IMR-90 (cell line): ENCODE results near the gene UQCRC1.

Experiments used
- BHLHE40 ChIP-seq: fragments of 150-350 bp; IDR thresholded peaks from 2 replicates; pipeline ENCODE4 v1.6.1; 2016; ENCODE audit warnings: mild to moderate bottlenecking, low read depth, low read length
- CEBPB ChIP-seq: IDR thresholded peaks from 2 replicates; pipeline ENCODE4 v1.6.1; 2012; ENCODE audit warnings: low read depth, low read length, improper control_type of control experiment
- CTCF ChIP-seq: conservative IDR thresholded peaks from 2 replicates; pipeline ENCODE4 v1.5.1; 2012; ENCODE audit warnings: mild to moderate bottlenecking, low read depth, low read length, improper control_type of control experiment
- ELK1 ChIP-seq: fragments of 150-350 bp; IDR thresholded peaks from 2 replicates; pipeline ENCODE4 v1.6.1; 2016; ENCODE audit warnings: low read depth, mild to moderate bottlenecking, low read length, moderate library complexity, borderline replicate concordance
- FOS ChIP-seq: fragments of 150-350 bp; IDR thresholded peaks from 2 replicates; pipeline ENCODE4 v1.6.1; 2016; ENCODE audit warnings: low read depth, low read length
- MAFK ChIP-seq: IDR thresholded peaks from 2 replicates; pipeline ENCODE4 v1.6.1; 2012; ENCODE audit warnings: low read depth, low read length, improper control_type of control experiment
- MAZ ChIP-seq: IDR thresholded peaks from 2 replicates; pipeline ENCODE4 v1.6.1; 2012; ENCODE audit warnings: low read depth, mild to moderate bottlenecking, low read length, improper control_type of control experiment, moderate library complexity, borderline replicate concordance
- NFE2L2 ChIP-seq: fragments of 150-350 bp; IDR thresholded peaks from 2 replicates; pipeline ENCODE4 v1.6.1; 2016; ENCODE audit warnings: low read depth, mild to moderate bottlenecking, low read length
- POLR2A ChIP-seq: IDR thresholded peaks from 2 replicates; pipeline ENCODE4 v1.6.1; 2012; ENCODE audit warnings: mild to moderate bottlenecking, low read depth, low read length
- RAD21 ChIP-seq: IDR thresholded peaks from 2 replicates; pipeline ENCODE4 v1.6.1; 2012; ENCODE audit warnings: low read length, improper control_type of control experiment
- RFX5 ChIP-seq: IDR thresholded peaks from 2 replicates; pipeline ENCODE4 v1.8.0; 2012; ENCODE audit warnings: low read depth, mild to moderate bottlenecking, low read length, moderate library complexity
- SMC3 ChIP-seq: fragments of 150-350 bp; IDR thresholded peaks from 2 replicates; pipeline ENCODE4 v1.6.1; 2016; ENCODE audit warnings: low read depth, mild to moderate bottlenecking, antibody characterized with exemption, low read length, moderate library complexity
- USF2 ChIP-seq: fragments of 150-350 bp; IDR thresholded peaks from 2 replicates; pipeline ENCODE4 v1.6.1; 2017; ENCODE audit warnings: mild to moderate bottlenecking, antibody characterized with exemption, low read length, low read depth

- no peak for TF ChIP-seq POLR2A
- no peak for TF ChIP-seq CTCF
- TF ChIP-seq FOS, result no peak
- no peak for TF ChIP-seq RFX5
- TF ChIP-seq CEBPB, result no peak
- no peak for TF ChIP-seq RAD21
- TF ChIP-seq ELK1, result no peak
- no peak for TF ChIP-seq MAZ
- TF ChIP-seq SMC3, result no peak
- TF ChIP-seq USF2, result no peak
- no peak for TF ChIP-seq MAFK
- no peak for TF ChIP-seq NFE2L2
- no peak for TF ChIP-seq BHLHE40
Observed at GRCh38 chr3:48599077-48599501, 10.4 kb downstream of the UQCRC1 start.
